ENCODE results near the gene SPTBN1.

GRCh38 chr2:54651291-54651690 lies 195.2 kb downstream of the SPTBN1 start:
- no peak for TF ChIP-seq CTCF (conservative IDR thresholded peaks at IDR 0.05)
- TF ChIP-seq ZFX (IDR thresholded peaks at IDR 0.05) = no peak

Measured in C4-2B (cell line).